RWPE1 (cell line): ENCODE results near the gene CLSTN2.

Source experiments
- CTCF ChIA-PET: fragments of 350-600 bp; sonication (Branson Sonifier 250); formaldehyde crosslinking; extraction: SDS; loops from one replicate; lab custom pipeline; 2021; lab: Yijun Ruan, JAX
- POLR2A ChIA-PET: fragments of 400-600 bp; formaldehyde crosslinking; extraction: SDS; loops from one replicate; lab custom pipeline; 2020; ENCODE audit warnings: antibody characterized with exemption; ENCODE audit not compliant: low non-redundant PET; lab: Yijun Ruan, JAX
- DNase-seq: peaks from one replicate; pipeline ENCODE4 v3.0.0; 2012; ENCODE audit warnings: low spot score
- H3K27ac ChIP-seq: fragments of 450-650 bp; 2 replicates; pipeline ENCODE4 v1.5.1; 2017
- CTCF ChIP-seq: fragments of 450-650 bp; conservative IDR thresholded peaks from 2 replicates; pipeline ENCODE4 v1.5.1; 2017; ENCODE audit warnings: low read depth, mild to moderate bottlenecking

The CLSTN2 gene

GRCh38 chr3:140509534-140509933 lies 574.5 kb downstream of the CLSTN2 start:
- H3K27ac ChIP-seq: no peak overlapping the region
- no peak for TF ChIP-seq CTCF
- ChIA-PET CTCF (no interaction called here), POLR2A (no interaction called here)
- DNase-seq: no peak

GRCh38 chr3:140510303-140510861 lies 575.4 kb downstream of the CLSTN2 start:
- POLR2A ChIA-PET: no interaction called here
- no peak overlapping the region for H3K27ac ChIP-seq
- CTCF ChIA-PET: no interaction called here
- DNase-seq: no peak
- TF ChIP-seq CTCF: no peak

- no peak overlapping the region for H3K27ac ChIP-seq
- no peak for TF ChIP-seq CTCF
- CTCF ChIA-PET: no interaction called here
- POLR2A ChIA-PET: no interaction called here
- no peak for DNase-seq
These were observed 586.9 kb downstream of the CLSTN2 start for GRCh38 chr3:140521751-140522445.

- no peak for DNase-seq
- CTCF ChIA-PET: no interaction called here
- POLR2A ChIA-PET: no interaction called here
- no peak overlapping the region for H3K27ac ChIP-seq
- TF ChIP-seq CTCF: no peak
These were observed 587.8 kb downstream of the CLSTN2 start for GRCh38 chr3:140522653-140523380.

- CTCF ChIA-PET: no interaction called here
- DNase-seq: no peak
- no peak overlapping the region for H3K27ac ChIP-seq
These were observed 588.6 kb downstream of the CLSTN2 start for GRCh38 chr3:140523600-140523999.

GRCh38 chr3:140527156-140527555 lies 592.2 kb downstream of the CLSTN2 start:
- no peak for TF ChIP-seq CTCF
- CTCF ChIA-PET: no interaction called here
- no peak overlapping the region for H3K27ac ChIP-seq
- POLR2A ChIA-PET: no interaction called here
- DNase-seq: no peak

More at GRCh38 chr3:140523600-140523999, 588.6 kb downstream of the CLSTN2 start:
- POLR2A ChIA-PET: no interaction called here
- no peak for TF ChIP-seq CTCF
